Measurements from ENCODE around the gene FOXL2. TPM values are rescaled to one million over a fixed set of nuclear protein-coding genes. Genes with fewer than 3 reads are reported as not detected.

The FOXL2 gene
- total RNA-seq, 1 donor from 2014 or later, result 0.12 TPM

- Mint-ChIP-seq H3K4me3 (ENCODE audit: low read depth) (no peak overlapping the region), H3K27me3 (peaks cover 99% of the 10 kb centered on the region), H3K4me1 (ENCODE audit: low read depth) (peaks cover 3% of the 10 kb centered on the region), H3K36me3 (ENCODE audit: insufficient read depth) (no peaks in the 10 kb centered on the region), H3K27ac (no peak overlapping the region), H3K9me3 (ENCODE audit: low read depth) (no peaks in the 10 kb centered on the region)
- DNase-seq (ENCODE audit: low spot score, unreplicated experiment), result no peak
- TF ChIP-seq CTCF (IDR thresholded peaks at IDR 0.05; ENCODE audit: unreplicated experiment), result no peak
These were observed 7.9 kb downstream of the FOXL2 start for GRCh38 chr3:138938877-138939560.

DNA sequence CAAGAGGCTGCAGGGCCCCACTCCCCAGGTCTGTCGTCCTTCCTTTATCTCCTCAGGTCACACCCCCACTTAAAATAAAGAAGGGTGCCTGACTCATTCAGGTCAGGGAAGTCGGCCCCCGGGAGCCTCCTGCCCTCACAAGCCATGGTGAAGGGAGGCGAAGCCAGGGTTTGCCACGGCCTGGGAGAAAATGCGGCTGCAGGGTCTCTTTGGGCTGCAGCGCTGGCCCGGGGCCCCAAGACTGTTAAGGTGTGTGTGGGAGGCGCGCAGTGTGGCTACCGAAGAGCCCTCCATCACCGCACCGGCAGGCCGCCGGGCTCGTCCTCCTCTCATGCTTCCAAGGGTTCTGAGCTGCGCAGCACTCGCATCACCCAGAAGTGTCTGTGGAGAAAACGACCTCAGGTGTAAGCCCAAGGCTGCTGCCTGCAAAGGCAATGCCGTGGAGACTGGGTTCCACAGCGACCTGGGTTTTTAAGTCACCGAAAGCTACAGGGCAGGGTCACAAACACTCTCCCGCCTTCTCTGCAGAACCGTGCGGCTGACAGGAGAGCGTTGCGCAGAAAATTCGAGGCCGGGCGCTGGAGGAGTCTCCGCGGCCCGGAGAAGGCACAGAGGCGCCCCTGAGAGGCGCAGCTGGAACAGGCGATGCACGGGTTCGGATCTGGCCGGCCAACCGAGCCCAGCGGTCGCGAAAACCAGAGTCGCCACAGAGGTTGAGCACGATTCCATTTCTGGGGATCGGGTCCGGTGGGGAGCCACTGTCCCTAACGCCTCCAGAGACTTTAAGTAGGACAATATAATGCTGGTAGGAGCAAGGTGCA is 8.7 kb downstream of the FOXL2 start:
- Mint-ChIP-seq H3K4me3 (ENCODE audit: low read depth) (no peak overlapping the region), H3K27ac (no peak overlapping the region), H3K36me3 (ENCODE audit: insufficient read depth) (no peaks in the 10 kb centered on the region), H3K27me3 (peaks cover 99% of the 10 kb centered on the region), H3K4me1 (ENCODE audit: low read depth) (peaks cover 3% of the 10 kb centered on the region), H3K9me3 (ENCODE audit: low read depth) (no peaks in the 10 kb centered on the region)
- TF ChIP-seq CTCF (IDR thresholded peaks at IDR 0.05; ENCODE audit: unreplicated experiment), result no peak
- DNase-seq (ENCODE audit: low spot score, unreplicated experiment), result no peak

- no peaks in the 10 kb centered on the region for H3K36me3 Mint-ChIP-seq (ENCODE audit: insufficient read depth)
- no peak for TF ChIP-seq CTCF (IDR thresholded peaks at IDR 0.05; ENCODE audit: unreplicated experiment)
- no peak overlapping the region for H3K4me3 Mint-ChIP-seq (ENCODE audit: low read depth)
- no peak for DNase-seq (ENCODE audit: low spot score, unreplicated experiment)
- peaks cover 97% of the 10 kb centered on the region for H3K27me3 Mint-ChIP-seq
- H3K4me1 Mint-ChIP-seq (ENCODE audit: low read depth), result peaks cover 3% of the 10 kb centered on the region
- H3K9me3 Mint-ChIP-seq (ENCODE audit: low read depth), result no peaks in the 10 kb centered on the region
- no peak overlapping the region for H3K27ac Mint-ChIP-seq
These were observed 9.3 kb downstream of the FOXL2 start for GRCh38 chr3:138937690-138938055.

- no peak overlapping the region for H3K4me3 Mint-ChIP-seq (ENCODE audit: low read depth)
- no peak for DNase-seq (ENCODE audit: low spot score, unreplicated experiment)
These were observed 9.9 kb downstream of the FOXL2 start for GRCh38 chr3:138936741-138937689.

More at GRCh38 chr3:138936741-138937689, 9.9 kb downstream of the FOXL2 start:
- Mint-ChIP-seq H3K4me1 (ENCODE audit: low read depth) (peaks cover 3% of the 10 kb centered on the region), H3K36me3 (ENCODE audit: insufficient read depth) (no peaks in the 10 kb centered on the region), H3K9me3 (ENCODE audit: low read depth) (no peaks in the 10 kb centered on the region), H3K27me3 (peaks cover 91% of the 10 kb centered on the region), H3K27ac (no peak overlapping the region)
- TF ChIP-seq CTCF (IDR thresholded peaks at IDR 0.05; ENCODE audit: unreplicated experiment), result no peak

Measured in progenitor cell of endocrine pancreas (in vitro differentiated cells).